T-cell (primary cell): ENCODE results near the gene TWIST2. TPM values are rescaled to one million over a fixed set of nuclear protein-coding genes. Genes with fewer than 3 reads are reported as not detected.

ENCODE experiments used
- ATAC-seq, 4 experiments: fragments of 200-7000 bp in 3 of 4; fragments of 150-1000 bp in 1 of 4; cut with Tn5 transposase; replicated peaks in 1 of 4; 1 replicate in 3 of 4; 2 replicates in 1 of 4; pipeline ENCODE4 v1.10.0; 2021; ENCODE audit warnings: moderate library complexity in 3 of 4, mild to moderate bottlenecking in 2 of 4, moderate number of reproducible peaks in 1 of 4
- CTCF ChIA-PET, 2 donors: fragments of 300-600 bp; sonication (Branson Sonifier 250); formaldehyde crosslinking; loops; one replicate each; lab custom pipeline; 2022; ENCODE audit warnings: antibody characterized with exemption in 2 of 2; lab: Charles Lee
- POLR2A ChIA-PET, 2 donors: fragments of 300-600 bp; sonication (Branson Sonifier 250); formaldehyde crosslinking; loops; one replicate each; lab custom pipeline; 2022; ENCODE audit warnings: antibody characterized with exemption in 2 of 2; lab: Charles Lee
- DNase-seq, 35 experiments: peaks; one replicate each; pipeline versions ENCODE4 v3.0.0 to v3.0.0-alpha.2; 2013 to 2023
- H3K27ac ChIP-seq: one replicate; pipeline ENCODE4 v1.5.1; 2013; ENCODE audit warnings: low read length
- H3K27me3 ChIP-seq, 2 experiments: replicated peaks in 1 of 2; 1 replicate in 1 of 2; 2 replicates in 1 of 2; pipeline versions ENCODE4 v1.6.1 to v1.7.0; 2013; ENCODE audit warnings: low read length in 1 of 2, mixed read lengths in 1 of 2; ENCODE audit not compliant: control insufficient read depth in 2 of 2, insufficient read depth in 2 of 2; ENCODE audit errors: extremely low read depth in 1 of 2
- H3K36me3 ChIP-seq, 2 donors: 1 replicate in 1 of 2; 2 replicates in 1 of 2; pipeline versions ENCODE4 v1.6.1 to v1.7.0; 2013; ENCODE audit warnings: low read length in 1 of 2; ENCODE audit not compliant: control insufficient read depth in 2 of 2, insufficient read depth in 1 of 2; ENCODE audit errors: extremely low read depth in 1 of 2
- H3K4me1 ChIP-seq, 2 experiments: 1 replicate in 1 of 2; 2 replicates in 1 of 2; pipeline versions ENCODE4 v1.6.1 to v1.7.0; 2013; ENCODE audit warnings: low read length in 2 of 2, mixed read lengths in 1 of 2; ENCODE audit not compliant: insufficient read depth in 2 of 2, control insufficient read depth in 1 of 2; ENCODE audit errors: extremely low read depth in 1 of 2
- H3K4me3 ChIP-seq, 2 donors: 1 replicate in 1 of 2; 2 replicates in 1 of 2; pipeline versions ENCODE4 v1.5.1 to v1.7.0; 2013; ENCODE audit warnings: mild to moderate bottlenecking in 2 of 2, low read length in 1 of 2, moderate library complexity in 1 of 2; ENCODE audit not compliant: control insufficient read depth in 1 of 2; ENCODE audit errors: extremely low read depth in 1 of 2
- H3K9me3 ChIP-seq: 2 replicates; pipeline ENCODE4 v1.7.0; 2013
- H3K27ac Mint-ChIP-seq, 2 donors: one replicate each; pipeline ENCODE4 v1.8.0; 2020 to 2021; ENCODE audit warnings: mild to moderate bottlenecking in 2 of 2, mixed read lengths in 2 of 2
- H3K27me3 Mint-ChIP-seq, 2 donors: one replicate each; pipeline ENCODE4 v1.8.0; 2021 to 2022; ENCODE audit warnings: mixed read lengths in 2 of 2
- H3K36me3 Mint-ChIP-seq: one replicate; pipeline ENCODE4 v1.8.0; 2021; ENCODE audit warnings: mixed read lengths
- H3K4me1 Mint-ChIP-seq, 3 donors: one replicate each; pipeline ENCODE4 v1.8.0; 2020 to 2022; ENCODE audit warnings: mixed read lengths in 3 of 3, mild to moderate bottlenecking in 1 of 3
- H3K4me3 Mint-ChIP-seq, 3 donors: one replicate each; pipeline ENCODE4 v1.8.0; 2020 to 2022; ENCODE audit warnings: mild to moderate bottlenecking in 3 of 3, mixed read lengths in 3 of 3, moderate library complexity in 3 of 3
- H3K9me3 Mint-ChIP-seq, 3 donors: one replicate each; pipeline ENCODE4 v1.8.0; 2020 to 2022; ENCODE audit warnings: mixed read lengths in 3 of 3
- WGBS: methylation state at CpG from one replicate; pipeline ENCODE4 v1.1.5; 2013; ENCODE audit warnings: missing lambda C conversion rate; ENCODE audit not compliant: insufficient coverage; 5-methylcytosine and 5-hydroxymethylcytosine counted together
- total RNA-seq, 35 experiments: library from RNA in 6 of 35; stranded (reverse) in 6 of 35; fragments of 120-200 nt in 1 of 35; gene quantifications; one replicate each; pipeline versions ENCODE4 v1.2.1 to v1.2.4 and lab custom pipeline; 2013 to 2026

TWIST2 gene
- total RNA-seq, 5 donors from 2014 or later (not counting 1 experiment from before 2014, with no cell fraction given): not detected

- no peak overlapping the region for H3K27ac ChIP-seq
- no peaks in the 10 kb centered on the region for H3K4me1 Mint-ChIP-seq
- H3K9me3 Mint-ChIP-seq: no peaks in the 10 kb centered on the region
- ChIA-PET CTCF (no interaction called here), POLR2A (no interaction called here)
- peaks cover 28 to 66% of the 10 kb centered on the region in 2 donors for H3K27me3 Mint-ChIP-seq
- no peak overlapping the region for H3K4me3 Mint-ChIP-seq
- no peak overlapping the region for H3K4me3 ChIP-seq
- H3K27me3 ChIP-seq: peaks cover 0 to 63% of the 10 kb centered on the region in 2 experiments
- H3K36me3 ChIP-seq: no peaks in the 10 kb centered on the region
- H3K4me1 ChIP-seq: no peaks in the 10 kb centered on the region
- H3K36me3 Mint-ChIP-seq: no peaks in the 10 kb centered on the region
- ATAC-seq (no peak), DNase-seq (no peak)
- no peaks in the 10 kb centered on the region for H3K9me3 ChIP-seq
- WGBS: 81% methylated on average over 14 of the region's 24 CpGs
- no peak overlapping the region for H3K27ac Mint-ChIP-seq
These were observed 79.1 kb downstream of the TWIST2 start for GRCh38 chr2:238926761-238927611.

GRCh38 chr2:238927746-238928519 is 80.0 kb downstream of the TWIST2 start:
- no peak overlapping the region for H3K4me3 ChIP-seq
- CTCF ChIA-PET: no interaction called here
- H3K9me3 ChIP-seq: no peaks in the 10 kb centered on the region
- Mint-ChIP-seq H3K27ac (no peak overlapping the region), H3K4me3 (no peak overlapping the region), H3K27me3 (peaks cover 27 to 66% of the 10 kb centered on the region in 2 donors), H3K36me3 (no peaks in the 10 kb centered on the region), H3K9me3 (no peaks in the 10 kb centered on the region), H3K4me1 (no peaks in the 10 kb centered on the region)
- no peaks in the 10 kb centered on the region for H3K36me3 ChIP-seq
- WGBS: 73% methylated on average over 13 of the region's 14 CpGs
- POLR2A ChIA-PET: no interaction called here
- ATAC-seq: no peak
- no peaks in the 10 kb centered on the region for H3K4me1 ChIP-seq
- peaks cover 0 to 59% of the 10 kb centered on the region in 2 experiments for H3K27me3 ChIP-seq
- no peak overlapping the region for H3K27ac ChIP-seq
- no peak for DNase-seq

- ChIA-PET CTCF (no interaction called here), POLR2A (no interaction called here)
- H3K4me1 Mint-ChIP-seq: no peaks in the 10 kb centered on the region
- H3K27me3 Mint-ChIP-seq: peaks cover 25 to 64% of the 10 kb centered on the region in 2 donors
- H3K27ac Mint-ChIP-seq: no peak overlapping the region
- Histone ChIP-seq H3K36me3 (no peaks in the 10 kb centered on the region), H3K4me1 (no peaks in the 10 kb centered on the region), H3K27ac (no peak overlapping the region), H3K9me3 (no peaks in the 10 kb centered on the region), H3K27me3 (peaks cover 0 to 59% of the 10 kb centered on the region in 2 experiments), H3K4me3 (no peak overlapping the region)
- ATAC-seq (no peak), DNase-seq (no peak)
- H3K36me3 Mint-ChIP-seq: no peaks in the 10 kb centered on the region
- H3K9me3 Mint-ChIP-seq: peaks cover 0 to 2% (median 1%) of the 10 kb centered on the region in 3 donors
- WGBS: 70% methylated on average over 12 of the region's 18 CpGs
- H3K4me3 Mint-ChIP-seq: no peak overlapping the region
These were observed 80.8 kb downstream of the TWIST2 start for GRCh38 chr2:238928520-238929241.

DNA sequence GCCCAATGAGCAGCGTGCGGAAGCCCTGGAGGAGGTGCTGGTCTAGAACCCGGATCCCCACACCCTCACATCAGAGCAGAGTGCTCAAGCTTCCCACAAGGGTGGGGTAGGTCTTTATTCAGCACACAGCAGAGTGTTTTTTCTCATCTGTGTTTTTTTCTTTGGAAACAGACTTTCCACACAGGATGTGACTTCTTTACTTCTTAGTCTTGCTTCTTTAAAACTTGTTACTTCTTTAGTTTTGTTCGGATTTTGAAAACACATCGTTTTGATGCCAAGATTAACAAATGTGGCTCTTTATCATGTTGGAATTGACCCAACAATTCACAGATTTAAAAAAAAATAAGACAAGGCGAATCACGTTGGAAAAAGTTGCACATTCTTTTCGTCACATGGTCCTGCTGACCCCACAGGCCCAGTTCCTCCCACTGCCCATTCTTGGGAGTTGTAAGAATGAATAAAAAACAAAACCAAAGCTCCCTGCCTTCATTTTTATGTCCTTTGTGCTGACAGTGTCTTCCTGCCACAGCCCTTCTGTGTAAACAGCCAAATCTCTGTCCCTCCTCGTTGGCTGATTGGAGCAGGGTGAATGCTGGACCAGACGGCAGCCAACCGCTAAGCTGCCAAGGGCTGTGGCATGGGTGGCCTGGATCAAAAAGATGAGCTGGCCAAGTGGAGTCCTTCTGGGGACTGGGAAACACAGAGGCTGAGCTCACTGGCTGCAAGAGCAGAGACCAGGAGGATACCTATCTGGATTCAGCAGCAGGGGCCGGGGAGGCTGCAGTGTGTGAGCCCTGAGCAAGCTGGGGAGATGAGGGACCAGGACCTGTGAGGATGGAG is 81.6 kb downstream of the TWIST2 start:
- Mint-ChIP-seq H3K9me3 (peaks cover 0 to 7% (median 2%) of the 10 kb centered on the region in 3 donors), H3K4me3 (no peak overlapping the region), H3K27ac (no peak overlapping the region), H3K36me3 (no peaks in the 10 kb centered on the region), H3K27me3 (peaks cover 29 to 56% of the 10 kb centered on the region in 2 donors), H3K4me1 (no peaks in the 10 kb centered on the region)
- no peak for DNase-seq
- no peak overlapping the region for H3K27ac ChIP-seq
- H3K4me3 ChIP-seq: no peak overlapping the region
- H3K27me3 ChIP-seq: peaks cover 0 to 54% of the 10 kb centered on the region in 2 experiments
- H3K9me3 ChIP-seq: no peaks in the 10 kb centered on the region
- H3K36me3 ChIP-seq: no peaks in the 10 kb centered on the region
- ATAC-seq: no peak
- 88% methylated on average over 7 of the region's 12 CpGs for WGBS
- ChIA-PET CTCF (no interaction called here), POLR2A (no interaction called here)
- no peaks in the 10 kb centered on the region for H3K4me1 ChIP-seq

- WGBS: 96% methylated on average over 3 of the region's 6 CpGs
- H3K4me3 Mint-ChIP-seq: no peak overlapping the region
- H3K4me3 ChIP-seq: no peak overlapping the region
- ChIA-PET CTCF (no interaction called here), POLR2A (no interaction called here)
- H3K27me3 Mint-ChIP-seq: peaks cover 32 to 52% of the 10 kb centered on the region in 2 donors
- no peaks in the 10 kb centered on the region for H3K4me1 Mint-ChIP-seq
- peaks cover 0 to 46% of the 10 kb centered on the region in 2 experiments for H3K27me3 ChIP-seq
- no peak for ATAC-seq
- no peak for DNase-seq
- no peaks in the 10 kb centered on the region for H3K36me3 ChIP-seq
- H3K4me1 ChIP-seq: no peaks in the 10 kb centered on the region
- peaks cover 0 to 7% (median 2%) of the 10 kb centered on the region in 3 donors for H3K9me3 Mint-ChIP-seq
- no peak overlapping the region for H3K27ac ChIP-seq
- H3K27ac Mint-ChIP-seq: no peak overlapping the region
- no peaks in the 10 kb centered on the region for H3K9me3 ChIP-seq
- no peaks in the 10 kb centered on the region for H3K36me3 Mint-ChIP-seq
These were observed 82.3 kb downstream of the TWIST2 start for GRCh38 chr2:238930216-238930615.
